ENCODE data around the gene SLC17A8. TPM values are rescaled to one million over a fixed set of nuclear protein-coding genes. Genes with fewer than 3 reads are reported as not detected.
"Not testable (repeated sequence)": the region's sequence is repeated elsewhere in the genome, so short reads cannot be mapped to it uniquely, and the experiment has no call there.

SLC17A8 gene
- polyA plus RNA-seq, 1 donor (not counting 4 experiments of a cell fraction or from before 2014, with no cell fraction given), result not detected

- H3K9ac ChIP-seq (ENCODE audit: control insufficient read depth, extremely low read depth, insufficient read depth, low read length), result no peak overlapping the region
- DNase-seq (ENCODE audit: low read depth, low spot score) (no peak), FAIRE-seq (no peak)
- no peak overlapping the region for H3K4me2 ChIP-seq (ENCODE audit: control insufficient read depth, extremely low read depth, insufficient read depth, low read depth, low read length)
- dilution Hi-C loops (cut with MboI; ENCODE audit: extremely low pct_ligation_motif_present, low sequenced_read_pairs), result no loop called here
- no peaks in the 10 kb centered on the region for H3K27me3 ChIP-seq (ENCODE audit: control insufficient read depth, extremely low read depth, insufficient read depth, low read length)
- H3K4me1 ChIP-seq (ENCODE audit: control insufficient read depth, extremely low read depth, insufficient read depth, low read length), result peaks cover 10% of the 10 kb centered on the region
- H3K9me1 ChIP-seq (ENCODE audit: control insufficient read depth, extremely low read depth, insufficient read depth, low read length), result no peaks in the 10 kb centered on the region
- H3K9me3 ChIP-seq (ENCODE audit: control insufficient read depth, low read depth, low read length), result no peaks in the 10 kb centered on the region
- no peak overlapping the region for H3K27ac ChIP-seq (ENCODE audit: control insufficient read depth, insufficient read depth, low read length)
- H3K79me2 ChIP-seq (ENCODE audit: control insufficient read depth, insufficient read depth, low read length), result no peaks in the 10 kb centered on the region
- no peak overlapping the region for H2AFZ ChIP-seq (ENCODE audit: control insufficient read depth, low read length)
- TF ChIP-seq CTCF (optimal IDR thresholded peaks at IDR 0.05 in 1 of 3, IDR thresholded peaks at IDR 0.05 in 1 of 3, conservative IDR thresholded peaks at IDR 0.05 in 1 of 3; ENCODE audit: extremely low read depth in 1 of 3, insufficient read depth in 2 of 3, low read length in 3 of 3) (no peak), EZH2 (IDR thresholded peaks at IDR 0.05; ENCODE audit: low read length) (no peak)
- H3K36me3 ChIP-seq (ENCODE audit: control insufficient read depth in 2 of 2, extremely low read depth in 1 of 2, insufficient read depth in 2 of 2, low read length in 2 of 2), result no peaks in the 10 kb centered on the region
- H4K20me1 ChIP-seq (ENCODE audit: control insufficient read depth, extremely low read depth, insufficient read depth, low read length), result no peaks in the 10 kb centered on the region
- H3K4me3 ChIP-seq (ENCODE audit: control insufficient read depth in 2 of 3, extremely low read depth in 1 of 3, insufficient read depth in 2 of 3, low read depth in 1 of 3, low read length in 3 of 3), result no peak overlapping the region
These were observed 69.3 kb downstream of the SLC17A8 start for GRCh38 chr12:100426145-100426544.

- H3K9me3 ChIP-seq (ENCODE audit: control insufficient read depth, low read depth, low read length), result no peaks in the 10 kb centered on the region
- peaks cover 10% of the 10 kb centered on the region for H3K4me1 ChIP-seq (ENCODE audit: control insufficient read depth, extremely low read depth, insufficient read depth, low read length)
- no peak overlapping the region for H2AFZ ChIP-seq (ENCODE audit: control insufficient read depth, low read length)
- no peaks in the 10 kb centered on the region for H3K27me3 ChIP-seq (ENCODE audit: control insufficient read depth, extremely low read depth, insufficient read depth, low read length)
- H3K4me2 ChIP-seq (ENCODE audit: control insufficient read depth, extremely low read depth, insufficient read depth, low read depth, low read length), result peak overlapping the region; percentile 8
- no peak overlapping the region for H3K9ac ChIP-seq (ENCODE audit: control insufficient read depth, extremely low read depth, insufficient read depth, low read length)
- DNase-seq (ENCODE audit: low read depth, low spot score) (peak; percentile 60), FAIRE-seq (peak; percentile 39)
- TF ChIP-seq CTCF (optimal IDR thresholded peaks at IDR 0.05 in 1 of 3, IDR thresholded peaks at IDR 0.05 in 1 of 3, conservative IDR thresholded peaks at IDR 0.05 in 1 of 3; ENCODE audit: extremely low read depth in 1 of 3, insufficient read depth in 2 of 3, low read length in 3 of 3) (no peak), EZH2 (IDR thresholded peaks at IDR 0.05; ENCODE audit: low read length) (no peak)
- no peaks in the 10 kb centered on the region for H3K36me3 ChIP-seq (ENCODE audit: control insufficient read depth in 2 of 2, extremely low read depth in 1 of 2, insufficient read depth in 2 of 2, low read length in 2 of 2)
- no peaks in the 10 kb centered on the region for H3K79me2 ChIP-seq (ENCODE audit: control insufficient read depth, insufficient read depth, low read length)
- no peaks in the 10 kb centered on the region for H3K9me1 ChIP-seq (ENCODE audit: control insufficient read depth, extremely low read depth, insufficient read depth, low read length)
- dilution Hi-C loops (cut with MboI; ENCODE audit: extremely low pct_ligation_motif_present, low sequenced_read_pairs), result no loop called here
- H4K20me1 ChIP-seq (ENCODE audit: control insufficient read depth, extremely low read depth, insufficient read depth, low read length), result no peaks in the 10 kb centered on the region
- no peak overlapping the region for H3K4me3 ChIP-seq (ENCODE audit: control insufficient read depth in 2 of 3, extremely low read depth in 1 of 3, insufficient read depth in 2 of 3, low read depth in 1 of 3, low read length in 3 of 3)
- no peak overlapping the region for H3K27ac ChIP-seq (ENCODE audit: control insufficient read depth, insufficient read depth, low read length)
These were observed 70.2 kb downstream of the SLC17A8 start for GRCh38 chr12:100427078-100427477.

GRCh38 chr12:100430251-100430650 is 73.4 kb downstream of the SLC17A8 start:
- DNase-seq (ENCODE audit: low read depth, low spot score); H3K4me2 ChIP-seq (ENCODE audit: control insufficient read depth, extremely low read depth, insufficient read depth, low read depth, low read length); H3K4me3 ChIP-seq (ENCODE audit: control insufficient read depth in 2 of 3, extremely low read depth in 1 of 3, insufficient read depth in 2 of 3, low read depth in 1 of 3, low read length in 3 of 3); H3K9me1 ChIP-seq (ENCODE audit: control insufficient read depth, extremely low read depth, insufficient read depth, low read length); H2AFZ ChIP-seq (ENCODE audit: control insufficient read depth, low read length); H3K27me3 ChIP-seq (ENCODE audit: control insufficient read depth, extremely low read depth, insufficient read depth, low read length); H3K9ac ChIP-seq (ENCODE audit: control insufficient read depth, extremely low read depth, insufficient read depth, low read length); dilution Hi-C loops (cut with MboI; ENCODE audit: extremely low pct_ligation_motif_present, low sequenced_read_pairs); H4K20me1 ChIP-seq (ENCODE audit: control insufficient read depth, extremely low read depth, insufficient read depth, low read length); H3K9me3 ChIP-seq (ENCODE audit: control insufficient read depth, low read depth, low read length); FAIRE-seq; H3K36me3 ChIP-seq (ENCODE audit: control insufficient read depth in 2 of 2, extremely low read depth in 1 of 2, insufficient read depth in 2 of 2, low read length in 2 of 2); H3K4me1 ChIP-seq (ENCODE audit: control insufficient read depth, extremely low read depth, insufficient read depth, low read length); H3K27ac ChIP-seq (ENCODE audit: control insufficient read depth, insufficient read depth, low read length); H3K79me2 ChIP-seq (ENCODE audit: control insufficient read depth, insufficient read depth, low read length): not testable (repeated sequence)

All from keratinocyte (primary cell).